T-helper 1 cell treated with Interleukin-12 subunit alpha and Interleukin-12 subunit beta and Interleukin-4 antibody, amounts not matched to agents 30 μg/mL and 1 μg/mL, for 36 hours (primary cell): ENCODE data around the gene CASP1.

ENCODE experiments used
- H3K27ac Mint-ChIP-seq: one replicate; pipeline ENCODE4 v1.8.0; 2021; ENCODE audit warnings: mild to moderate bottlenecking, mixed read lengths
- H3K27me3 Mint-ChIP-seq: one replicate; pipeline ENCODE4 v1.8.0; 2021; ENCODE audit warnings: low read depth, mixed read lengths
- H3K36me3 Mint-ChIP-seq: one replicate; pipeline ENCODE4 v1.8.0; 2021; ENCODE audit warnings: low read depth, mixed read lengths
- H3K4me1 Mint-ChIP-seq: one replicate; pipeline ENCODE4 v1.8.0; 2021; ENCODE audit warnings: low read depth, mixed read lengths
- H3K4me3 Mint-ChIP-seq: one replicate; pipeline ENCODE4 v1.8.0; 2021; ENCODE audit warnings: mild to moderate bottlenecking, moderate library complexity, mixed read lengths
- H3K9me3 Mint-ChIP-seq: one replicate; pipeline ENCODE4 v1.8.0; 2021; ENCODE audit warnings: mixed read lengths

CASP1 gene

DNA sequence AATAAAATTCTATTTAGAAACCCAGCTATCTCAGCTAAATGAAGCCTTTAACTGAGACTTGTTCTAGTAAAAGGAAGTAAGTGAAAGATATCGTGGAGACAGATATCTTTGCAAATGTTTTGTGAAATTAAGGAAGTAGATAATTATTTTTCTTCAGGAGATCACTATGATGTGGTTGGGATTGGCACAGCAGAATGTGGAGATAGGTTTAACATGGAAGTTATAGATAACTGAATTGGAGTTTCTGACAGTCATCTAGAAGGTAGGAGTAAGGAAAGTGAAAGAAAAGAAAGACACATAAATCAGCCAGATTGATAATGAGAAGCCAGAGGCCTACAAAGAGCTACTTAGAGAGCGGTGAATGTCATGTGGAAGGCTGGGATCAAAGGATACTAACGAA lies 7.3 kb downstream of the CASP1 start:
- H3K4me1 Mint-ChIP-seq: peaks cover 11% of the 10 kb centered on the region
- no peaks in the 10 kb centered on the region for H3K27me3 Mint-ChIP-seq
- no peak overlapping the region for H3K27ac Mint-ChIP-seq
- peaks cover 62% of the 10 kb centered on the region for H3K36me3 Mint-ChIP-seq
- peak overlapping the region; percentile 30 for H3K4me3 Mint-ChIP-seq
- H3K9me3 Mint-ChIP-seq: no peaks in the 10 kb centered on the region

DNA sequence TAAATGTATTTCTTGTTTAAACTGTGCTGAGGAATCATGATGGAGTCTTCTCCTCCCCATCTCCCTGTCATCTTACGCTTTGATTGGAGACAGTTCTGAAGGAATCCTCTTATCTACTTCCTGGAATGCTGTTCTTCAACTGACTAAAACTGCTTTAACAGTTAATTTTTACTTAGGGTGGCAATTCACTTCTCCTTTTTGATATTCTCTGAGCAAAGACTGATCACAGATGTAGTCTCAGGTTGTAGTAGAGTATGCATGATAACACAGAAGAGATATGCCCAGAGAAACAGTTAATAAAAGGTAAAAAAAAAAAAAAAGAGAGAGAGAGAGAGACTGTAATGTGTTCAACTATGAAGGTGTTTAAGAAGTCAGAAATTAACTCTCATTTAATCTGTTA lies 10.6 kb downstream of the CASP1 start:
- H3K4me1 Mint-ChIP-seq: peaks cover 7% of the 10 kb centered on the region
- no peaks in the 10 kb centered on the region for H3K27me3 Mint-ChIP-seq
- H3K9me3 Mint-ChIP-seq: no peaks in the 10 kb centered on the region
- peaks cover 38% of the 10 kb centered on the region for H3K36me3 Mint-ChIP-seq
- H3K27ac Mint-ChIP-seq: no peak overlapping the region
- H3K4me3 Mint-ChIP-seq: no peak overlapping the region

DNA sequence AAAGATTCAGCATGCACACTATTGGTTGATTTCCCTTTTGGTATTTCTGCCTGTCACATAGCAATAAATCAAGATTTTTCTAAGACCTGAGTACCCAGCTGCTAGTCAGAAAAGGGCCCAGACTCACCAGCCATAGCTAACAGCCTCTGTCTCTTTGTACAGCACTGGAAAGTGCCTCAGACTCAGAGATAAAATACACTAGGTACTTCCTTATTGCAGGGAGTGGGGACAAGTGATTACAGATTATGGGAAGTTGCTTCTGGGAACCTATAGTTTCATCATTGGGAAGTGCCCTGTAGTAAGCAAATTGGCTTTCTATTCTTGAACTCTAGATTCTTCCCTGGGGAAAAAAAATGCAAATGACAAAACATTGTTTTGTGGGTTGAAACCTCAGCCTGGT lies 11.9 kb downstream of the CASP1 start, which contains the start of gene CASP5:
Gene CASP5 (minus strand): TSS at position 166 of the 400 bp plus-strand sequence. CDS start 32 bp downstream, at position 134.
- no peaks in the 10 kb centered on the region for H3K9me3 Mint-ChIP-seq
- H3K27me3 Mint-ChIP-seq: no peaks in the 10 kb centered on the region
- H3K27ac Mint-ChIP-seq: no peak within 1 kb of the TSS

DNA sequence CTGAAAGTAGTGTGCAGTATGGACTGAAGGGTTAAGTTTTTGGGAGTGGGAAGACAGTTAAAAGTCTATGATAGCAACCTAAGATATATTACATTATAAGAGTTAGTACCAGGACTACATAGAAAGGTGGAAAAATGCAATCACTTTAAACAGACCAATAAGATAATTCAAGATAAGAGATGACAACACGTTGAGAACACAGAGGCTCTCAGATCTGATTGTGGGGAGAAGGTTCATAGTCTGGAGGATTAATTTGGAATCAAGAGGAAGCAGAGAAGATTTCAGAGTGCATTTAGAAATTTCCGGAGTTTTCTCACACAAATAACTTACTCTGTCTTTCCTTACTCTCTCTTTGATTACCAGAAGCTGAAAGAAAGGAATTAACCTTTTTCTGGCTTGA lies 12.4 kb downstream of the CASP1 start:
- no peak overlapping the region for H3K4me3 Mint-ChIP-seq
- no peaks in the 10 kb centered on the region for H3K4me1 Mint-ChIP-seq
- peaks cover 24% of the 10 kb centered on the region for H3K36me3 Mint-ChIP-seq
- H3K27ac Mint-ChIP-seq: no peak overlapping the region
- no peaks in the 10 kb centered on the region for H3K9me3 Mint-ChIP-seq
- no peaks in the 10 kb centered on the region for H3K27me3 Mint-ChIP-seq

More for the DNA sequence above, 11.9 kb downstream of the CASP1 start, which contains the start of gene CASP5:
- Mint-ChIP-seq H3K4me1 (peaks cover 5% of the 10 kb centered on the region), H3K4me3 (no peak within 1 kb of the TSS), H3K36me3 (peaks cover 29% of the 10 kb centered on the region)

DNA sequence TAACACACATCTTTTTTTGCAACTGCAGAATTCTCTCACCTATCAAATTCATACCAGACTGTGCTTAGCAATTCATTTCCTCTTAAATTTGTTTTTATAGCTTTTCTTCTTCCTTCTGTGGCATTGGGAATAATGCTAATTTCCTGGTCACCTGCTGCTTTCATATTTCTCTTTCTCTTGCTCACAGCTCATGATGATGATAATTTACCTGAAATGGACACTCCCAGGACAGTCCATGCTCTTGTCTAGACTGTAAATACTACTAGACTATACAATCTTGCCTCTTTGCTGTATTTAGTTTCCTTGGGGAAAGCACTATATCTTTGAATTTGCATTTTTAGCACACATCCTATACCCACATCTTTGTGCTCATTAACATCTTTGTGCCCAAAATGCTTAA lies 27.5 kb downstream of the CASP1 start:
- Mint-ChIP-seq H3K27me3 (no peaks in the 10 kb centered on the region), H3K36me3 (no peaks in the 10 kb centered on the region), H3K4me3 (no peak overlapping the region)

DNA sequence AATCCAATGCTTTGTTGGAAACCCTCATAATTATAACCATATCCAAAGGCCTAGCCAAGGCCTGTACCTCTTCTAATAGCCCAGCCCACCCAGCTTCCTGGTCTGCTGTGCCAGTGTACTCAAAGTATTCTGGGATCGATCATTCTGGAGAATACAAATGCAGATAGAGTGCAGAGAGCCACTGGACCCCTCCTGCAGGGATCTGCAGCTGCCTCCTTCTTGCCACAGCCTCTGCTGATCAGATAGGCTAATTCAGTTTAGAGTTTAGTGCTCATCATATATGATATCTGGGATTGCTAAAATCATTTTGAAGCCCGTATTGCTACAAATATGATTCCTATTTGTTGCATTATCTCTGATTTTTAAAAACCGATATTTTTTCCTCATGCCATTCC lies 29.5 kb downstream of the CASP1 start:
- H3K4me1 Mint-ChIP-seq: peaks cover 6% of the 10 kb centered on the region
- no peaks in the 10 kb centered on the region for H3K27me3 Mint-ChIP-seq
- H3K36me3 Mint-ChIP-seq: no peaks in the 10 kb centered on the region
- H3K9me3 Mint-ChIP-seq: no peaks in the 10 kb centered on the region
- H3K4me3 Mint-ChIP-seq: no peak overlapping the region
- no peak overlapping the region for H3K27ac Mint-ChIP-seq

More for the DNA sequence above, 27.5 kb downstream of the CASP1 start:
- Mint-ChIP-seq H3K4me1 (no peaks in the 10 kb centered on the region), H3K9me3 (no peaks in the 10 kb centered on the region), H3K27ac (no peak overlapping the region)

DNA sequence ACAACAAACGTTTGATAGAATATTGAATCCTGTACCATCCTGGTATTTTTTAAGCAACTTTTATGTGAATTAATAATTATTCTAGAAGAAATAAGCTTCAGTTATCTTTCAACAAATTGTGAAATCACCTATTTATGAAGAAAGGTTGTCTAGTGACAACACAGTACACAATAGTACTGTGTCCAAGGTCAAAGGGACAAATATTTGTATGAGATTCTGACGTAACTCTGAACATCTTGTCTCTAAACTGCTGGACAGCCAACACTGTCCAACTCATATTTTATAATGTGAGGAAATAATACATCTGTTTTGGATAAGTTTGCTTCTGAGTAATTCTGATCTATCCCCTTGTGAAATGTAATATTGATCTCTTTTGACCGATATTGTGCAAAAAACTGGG lies 30.9 kb downstream of the CASP1 start:
- Mint-ChIP-seq H3K27me3 (no peaks in the 10 kb centered on the region), H3K27ac (no peak overlapping the region), H3K36me3 (no peaks in the 10 kb centered on the region), H3K4me1 (peaks cover 6% of the 10 kb centered on the region), H3K9me3 (no peaks in the 10 kb centered on the region), H3K4me3 (no peak overlapping the region)

DNA sequence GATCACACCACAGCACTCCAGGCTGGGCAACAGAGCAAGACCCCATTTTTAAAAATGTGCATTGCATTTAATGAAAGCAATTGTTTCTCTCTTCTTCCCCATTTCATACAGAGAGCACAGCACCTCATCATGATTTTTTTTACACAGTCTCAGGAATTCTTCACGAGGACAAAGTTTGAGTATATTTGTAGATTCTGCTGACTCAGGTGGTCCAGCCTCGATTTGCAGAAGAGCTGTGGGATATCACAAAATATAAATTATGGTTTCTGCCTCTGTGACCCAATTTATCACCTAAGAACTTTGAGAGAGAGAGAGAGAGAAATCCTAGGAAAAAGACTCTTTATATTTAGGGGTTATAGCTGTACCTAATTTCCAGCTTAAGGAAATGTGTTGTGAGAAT lies 31.8 kb downstream of the CASP1 start:
- Mint-ChIP-seq H3K9me3 (no peaks in the 10 kb centered on the region), H3K27me3 (no peaks in the 10 kb centered on the region), H3K27ac (no peak overlapping the region), H3K4me3 (no peak overlapping the region), H3K36me3 (no peaks in the 10 kb centered on the region), H3K4me1 (peaks cover 6% of the 10 kb centered on the region)

DNA sequence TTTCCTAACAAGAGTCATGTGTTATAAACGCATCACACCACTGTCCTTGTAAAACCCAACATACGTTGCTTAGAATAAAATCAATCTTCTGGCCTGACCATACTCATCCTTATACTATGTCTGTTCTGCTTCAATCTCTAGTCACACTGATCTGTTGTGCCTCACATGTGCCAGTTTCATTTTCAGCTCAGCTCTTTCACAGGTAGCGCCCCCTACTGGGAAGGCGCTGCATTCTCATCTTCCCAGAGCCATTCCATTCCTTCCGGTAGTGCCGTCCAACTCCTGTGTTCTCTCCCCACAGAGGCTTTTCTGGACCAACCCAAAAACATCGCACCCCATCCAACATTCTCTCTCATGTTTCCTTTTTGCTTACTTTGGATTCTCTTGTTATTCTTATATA lies 34.1 kb downstream of the CASP1 start:
- H3K27ac Mint-ChIP-seq: no peak overlapping the region
- no peaks in the 10 kb centered on the region for H3K27me3 Mint-ChIP-seq
- no peak overlapping the region for H3K4me3 Mint-ChIP-seq
- no peaks in the 10 kb centered on the region for H3K36me3 Mint-ChIP-seq
- H3K4me1 Mint-ChIP-seq: peaks cover 6% of the 10 kb centered on the region
- no peaks in the 10 kb centered on the region for H3K9me3 Mint-ChIP-seq

DNA sequence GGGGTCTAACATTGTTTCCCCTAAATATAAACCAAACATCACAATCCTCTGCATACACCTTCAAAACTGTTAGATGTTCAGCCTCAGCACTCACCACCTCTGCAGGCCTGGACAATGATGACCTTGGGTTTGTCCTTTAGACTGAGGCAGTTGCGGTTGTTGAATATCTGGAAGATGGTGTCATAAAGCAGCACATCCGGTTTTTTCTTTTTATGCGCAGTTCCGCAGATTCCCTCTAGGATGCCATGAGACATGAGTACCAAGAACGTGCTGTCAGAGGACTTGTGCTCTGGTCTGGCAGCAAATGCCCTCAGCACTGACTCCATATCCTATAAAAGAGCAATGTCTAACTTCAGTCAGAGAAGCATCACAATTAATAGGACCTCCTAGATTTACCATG lies 34.8 kb downstream of the CASP1 start:
- no peak overlapping the region for H3K4me3 Mint-ChIP-seq
- no peak overlapping the region for H3K27ac Mint-ChIP-seq
- H3K27me3 Mint-ChIP-seq: no peaks in the 10 kb centered on the region
- H3K4me1 Mint-ChIP-seq: peaks cover 6% of the 10 kb centered on the region
- H3K36me3 Mint-ChIP-seq: no peaks in the 10 kb centered on the region
- no peaks in the 10 kb centered on the region for H3K9me3 Mint-ChIP-seq

DNA sequence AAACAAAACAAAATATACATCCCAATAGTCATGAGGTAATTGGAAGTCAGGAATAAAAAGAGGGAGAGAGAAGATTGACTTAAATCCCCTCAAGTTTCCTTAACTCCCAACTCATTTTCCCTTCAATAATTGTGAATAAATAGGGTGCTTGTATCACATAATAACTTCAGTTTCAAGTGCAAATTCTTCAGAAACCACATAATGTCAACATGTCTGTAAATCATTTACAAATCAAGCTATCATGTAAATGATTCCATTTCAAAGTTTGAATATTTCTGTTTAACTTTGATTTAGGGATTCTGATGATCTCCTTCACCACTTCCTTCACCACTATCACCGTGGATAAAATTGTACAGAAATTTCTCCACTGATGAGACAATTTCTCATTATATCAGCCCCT lies 35.2 kb downstream of the CASP1 start:
- no peaks in the 10 kb centered on the region for H3K9me3 Mint-ChIP-seq

DNA sequence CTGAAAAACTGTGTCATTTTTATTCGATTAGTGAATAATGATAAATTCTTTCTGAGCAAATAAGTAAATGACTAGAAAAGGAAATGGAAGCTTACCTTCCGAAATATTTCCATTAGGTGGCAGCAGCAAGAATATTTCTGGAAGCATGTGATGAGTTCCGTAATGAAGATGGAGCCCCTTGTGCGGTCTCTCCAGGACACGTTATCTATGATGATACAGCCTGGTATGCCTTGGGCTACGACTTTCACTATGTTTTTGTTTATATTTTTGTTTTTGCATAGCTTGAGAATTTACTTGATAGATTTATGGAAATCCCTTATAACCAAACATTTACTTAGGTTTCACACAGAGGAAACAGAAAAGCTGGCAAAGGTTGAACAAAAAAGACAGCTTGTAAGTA lies 37.7 kb downstream of the CASP1 start:
- peaks cover 2% of the 10 kb centered on the region for H3K36me3 Mint-ChIP-seq
- no peak overlapping the region for H3K27ac Mint-ChIP-seq
- peaks cover 6% of the 10 kb centered on the region for H3K27me3 Mint-ChIP-seq
- no peak overlapping the region for H3K4me3 Mint-ChIP-seq
- H3K9me3 Mint-ChIP-seq: no peaks in the 10 kb centered on the region
- H3K4me1 Mint-ChIP-seq: peaks cover 8% of the 10 kb centered on the region

More for the DNA sequence above, 35.2 kb downstream of the CASP1 start:
- H3K27me3 Mint-ChIP-seq: no peaks in the 10 kb centered on the region
- H3K36me3 Mint-ChIP-seq: no peaks in the 10 kb centered on the region
- H3K27ac Mint-ChIP-seq: no peak overlapping the region
- peaks cover 6% of the 10 kb centered on the region for H3K4me1 Mint-ChIP-seq
- H3K4me3 Mint-ChIP-seq: no peak overlapping the region

DNA sequence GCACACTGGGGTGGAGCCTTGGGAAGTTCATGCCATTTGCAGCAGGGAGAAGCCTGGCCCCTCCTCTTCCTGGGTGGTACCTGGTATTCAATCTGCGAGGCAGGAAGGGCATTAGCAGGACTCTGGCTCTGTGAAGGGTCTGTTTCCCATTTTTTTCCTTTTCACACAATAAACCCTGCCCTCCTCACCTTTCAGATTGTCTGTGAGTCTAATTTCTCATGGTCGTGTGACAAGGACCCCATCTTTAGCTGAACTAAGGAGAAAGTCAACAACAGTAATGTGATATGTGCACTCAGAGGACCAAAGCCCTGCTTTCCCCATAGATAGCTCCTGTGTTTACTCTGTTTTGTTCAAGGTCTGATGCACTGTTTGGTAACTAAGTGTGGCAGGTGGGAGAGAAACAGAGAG lies 39.9 kb downstream of the CASP1 start:
- peaks cover 2% of the 10 kb centered on the region for H3K36me3 Mint-ChIP-seq
- H3K9me3 Mint-ChIP-seq: peaks cover 2% of the 10 kb centered on the region
- peaks cover 2% of the 10 kb centered on the region for H3K4me1 Mint-ChIP-seq
- peaks cover 11% of the 10 kb centered on the region for H3K27me3 Mint-ChIP-seq
- no peak overlapping the region for H3K4me3 Mint-ChIP-seq
- H3K27ac Mint-ChIP-seq: no peak overlapping the region

DNA sequence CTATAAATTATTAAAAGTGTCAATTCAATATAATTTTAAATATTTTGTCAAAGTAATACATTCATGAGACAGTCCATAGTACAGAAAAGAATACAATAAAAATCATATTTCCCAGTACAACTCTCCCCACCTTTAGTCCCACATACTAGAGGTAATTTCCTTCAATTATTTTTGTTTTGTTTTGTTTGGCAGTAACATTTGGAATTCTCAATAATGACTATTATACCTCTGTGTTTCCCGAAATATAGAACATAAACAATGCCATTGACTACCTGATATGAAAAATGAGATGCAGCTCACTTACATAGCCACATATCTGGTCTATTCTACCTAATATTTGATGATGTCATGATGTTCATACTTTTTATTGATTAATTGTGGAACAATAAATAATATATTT lies 42.2 kb downstream of the CASP1 start:
- Mint-ChIP-seq H3K4me3 (no peak overlapping the region), H3K36me3 (peaks cover 2% of the 10 kb centered on the region), H3K4me1 (peaks cover 2% of the 10 kb centered on the region), H3K9me3 (peaks cover 11% of the 10 kb centered on the region), H3K27me3 (peaks cover 26% of the 10 kb centered on the region), H3K27ac (no peak overlapping the region)

DNA sequence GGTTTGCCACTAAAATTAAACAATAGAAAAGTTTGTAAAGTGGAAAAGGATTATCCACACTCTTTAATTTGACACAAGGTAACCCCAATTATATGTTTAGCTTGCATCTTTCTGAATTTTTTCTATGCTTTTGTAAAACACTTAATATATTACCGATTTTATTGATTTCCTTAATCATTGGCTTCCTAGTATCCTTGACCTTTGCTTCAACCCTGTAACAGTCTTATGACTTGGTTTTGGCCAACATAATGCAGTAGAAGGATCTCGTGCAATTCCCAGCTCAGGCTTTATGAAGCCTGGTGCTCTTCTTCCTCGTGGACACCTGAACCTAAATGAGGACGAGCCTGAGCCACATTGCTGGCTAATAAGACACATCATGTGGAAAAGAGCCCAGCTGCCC lies 43.0 kb downstream of the CASP1 start:
- peaks cover 26% of the 10 kb centered on the region for H3K27me3 Mint-ChIP-seq
- H3K4me3 Mint-ChIP-seq: no peak overlapping the region

DNA sequence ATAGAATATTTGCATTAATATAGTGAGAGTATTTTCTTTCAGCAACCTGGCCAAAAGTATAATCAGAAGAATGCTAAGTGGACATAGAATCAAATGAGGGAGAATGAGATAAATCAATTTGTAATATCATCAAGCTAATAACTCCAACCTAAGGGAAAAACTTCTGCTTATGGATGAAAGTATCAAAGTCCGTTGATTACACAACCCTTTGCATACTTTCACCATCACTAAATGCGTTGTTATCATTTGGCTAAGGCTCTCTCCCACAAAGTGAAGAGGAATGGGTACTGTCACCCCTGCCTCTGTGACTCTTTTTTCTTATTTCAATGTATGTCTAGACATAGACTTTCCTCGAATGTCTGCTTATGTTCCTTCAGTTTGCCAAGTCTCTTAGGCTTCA lies 50.1 kb downstream of the CASP1 start:
- Mint-ChIP-seq H3K27ac (no peak overlapping the region), H3K9me3 (peaks cover 7% of the 10 kb centered on the region), H3K4me1 (no peaks in the 10 kb centered on the region), H3K27me3 (peaks cover 13% of the 10 kb centered on the region), H3K36me3 (no peaks in the 10 kb centered on the region), H3K4me3 (no peak overlapping the region)

More for the DNA sequence above, 43.0 kb downstream of the CASP1 start:
- Mint-ChIP-seq H3K4me1 (peaks cover 2% of the 10 kb centered on the region), H3K9me3 (peaks cover 11% of the 10 kb centered on the region), H3K27ac (no peak overlapping the region), H3K36me3 (peaks cover 2% of the 10 kb centered on the region)
